Coronary artery (tissue), 2 donors: ENCODE results near the gene FLVCR2.

Experiments
- DNase-seq: peaks from one replicate; pipeline ENCODE4 v3.0.0-alpha.2; 2017; ENCODE audit warnings: low spot score
- H3K27ac ChIP-seq, 2 donors: fragments of 200-600 bp; sonication (generic); one replicate each; pipeline ENCODE4 v1.5.1; 2016 to 2019
- H3K4me3 ChIP-seq: fragments of 200-600 bp; sonication (generic); 2 replicates; pipeline ENCODE4 v1.5.1; 2016; ENCODE audit warnings: mild to moderate bottlenecking, moderate library complexity
- TF ChIP-seq, protein P1 (sequence below): fragments of 200-600 bp; sonication (generic); IDR thresholded peaks from one replicate; pipeline ENCODE4 v1.5.1; 2019; ENCODE audit warnings: antibody characterized with exemption

The FLVCR2 gene

GRCh38 chr14:75547552-75548250 is 30.7 kb upstream of the FLVCR2 start:
- no peak for DNase-seq
- TF ChIP-seq, protein P1, sequence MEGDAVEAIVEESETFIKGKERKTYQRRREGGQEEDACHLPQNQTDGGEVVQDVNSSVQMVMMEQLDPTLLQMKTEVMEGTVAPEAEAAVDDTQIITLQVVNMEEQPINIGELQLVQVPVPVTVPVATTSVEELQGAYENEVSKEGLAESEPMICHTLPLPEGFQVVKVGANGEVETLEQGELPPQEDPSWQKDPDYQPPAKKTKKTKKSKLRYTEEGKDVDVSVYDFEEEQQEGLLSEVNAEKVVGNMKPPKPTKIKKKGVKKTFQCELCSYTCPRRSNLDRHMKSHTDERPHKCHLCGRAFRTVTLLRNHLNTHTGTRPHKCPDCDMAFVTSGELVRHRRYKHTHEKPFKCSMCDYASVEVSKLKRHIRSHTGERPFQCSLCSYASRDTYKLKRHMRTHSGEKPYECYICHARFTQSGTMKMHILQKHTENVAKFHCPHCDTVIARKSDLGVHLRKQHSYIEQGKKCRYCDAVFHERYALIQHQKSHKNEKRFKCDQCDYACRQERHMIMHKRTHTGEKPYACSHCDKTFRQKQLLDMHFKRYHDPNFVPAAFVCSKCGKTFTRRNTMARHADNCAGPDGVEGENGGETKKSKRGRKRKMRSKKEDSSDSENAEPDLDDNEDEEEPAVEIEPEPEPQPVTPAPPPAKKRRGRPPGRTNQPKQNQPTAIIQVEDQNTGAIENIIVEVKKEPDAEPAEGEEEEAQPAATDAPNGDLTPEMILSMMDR = no peak

GRCh38 chr14:75548544-75548943 is 29.9 kb upstream of the FLVCR2 start:
- DNase-seq = no peak
- TF ChIP-seq, protein P1 = no peak
- no peak overlapping the region for H3K27ac ChIP-seq
- no peak overlapping the region for H3K4me3 ChIP-seq

More at GRCh38 chr14:75547552-75548250, 30.7 kb upstream of the FLVCR2 start:
- no peak overlapping the region for H3K4me3 ChIP-seq
- no peak overlapping the region for H3K27ac ChIP-seq

DNA sequence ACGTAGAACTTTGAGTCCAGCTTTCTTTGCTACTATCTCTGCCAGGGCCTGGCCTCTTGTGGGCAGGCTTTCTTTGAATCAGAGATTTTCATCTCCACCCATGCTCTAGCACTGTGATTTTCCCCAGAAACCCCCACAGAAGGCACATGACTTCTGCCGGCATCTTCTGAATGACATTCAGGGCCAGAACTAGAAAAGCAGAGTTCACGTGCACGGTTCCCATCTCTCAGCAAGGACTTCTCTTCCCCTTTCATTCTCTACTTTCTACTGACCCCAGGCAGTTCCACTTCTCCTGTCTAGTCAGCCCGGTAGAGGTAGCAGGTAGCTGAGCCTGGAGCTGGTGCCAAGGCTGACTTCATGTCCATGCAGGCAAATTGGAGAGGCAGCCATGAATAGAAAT is 29.3 kb upstream of the FLVCR2 start:
- DNase-seq = no peak
- Histone ChIP-seq H3K4me3 (no peak overlapping the region), H3K27ac (no peak overlapping the region)
- TF ChIP-seq, protein P1 = no peak

- no peak for DNase-seq
- no peak overlapping the region for H3K4me3 ChIP-seq
- no peak overlapping the region for H3K27ac ChIP-seq
- TF ChIP-seq, protein P1 = no peak
Observed at GRCh38 chr14:75551021-75551420, 27.4 kb upstream of the FLVCR2 start.

DNA sequence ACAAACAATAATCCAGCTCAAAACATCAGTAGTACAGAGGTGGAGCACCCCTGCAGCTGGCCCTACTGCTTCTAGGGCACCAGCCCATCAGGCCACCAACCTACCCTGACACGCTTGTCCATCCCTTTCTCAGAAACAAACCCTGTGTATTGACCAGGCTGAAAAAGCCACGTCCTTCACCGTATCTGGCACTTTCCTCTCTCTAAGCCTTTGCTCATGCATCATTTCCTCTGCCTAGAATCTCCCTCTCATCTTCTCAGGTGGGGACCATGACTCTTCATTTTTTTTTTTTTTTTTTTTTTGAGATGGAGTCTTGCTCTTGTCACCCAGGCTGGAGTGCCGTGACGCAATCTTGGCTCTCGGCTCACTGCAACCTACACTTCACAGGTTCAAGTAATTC is 25.3 kb upstream of the FLVCR2 start:
- TF ChIP-seq, protein P1 = no peak
- DNase-seq = no peak
- no peak overlapping the region for H3K27ac ChIP-seq
- no peak overlapping the region for H3K4me3 ChIP-seq

DNA sequence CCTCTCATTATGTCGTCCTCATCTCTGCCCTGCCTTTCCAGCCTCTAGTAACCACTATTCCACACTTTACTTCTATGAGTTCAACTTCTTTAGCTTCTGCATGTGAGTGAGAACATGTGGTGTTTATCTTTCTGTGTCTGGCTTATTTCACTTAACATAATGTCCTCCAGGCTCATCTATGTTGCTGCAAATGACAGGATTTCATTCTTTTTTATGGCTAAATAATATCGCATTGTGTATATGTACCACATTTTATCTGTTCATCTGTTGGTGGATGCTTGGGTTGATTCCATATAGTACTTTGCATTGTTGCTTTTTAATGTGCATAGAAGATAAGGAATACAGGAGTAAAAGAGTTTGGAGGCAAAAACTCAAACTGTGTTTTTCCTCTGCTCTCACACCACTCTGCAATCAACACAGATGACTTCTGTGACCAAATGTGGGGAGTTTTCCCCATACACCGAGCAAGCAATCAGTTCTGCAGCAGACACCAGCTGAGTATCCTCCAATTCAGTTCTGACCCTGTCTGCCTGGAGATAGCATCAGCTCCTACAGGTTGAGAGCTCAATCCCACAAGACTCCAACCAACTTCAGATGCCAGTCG is 24.6 kb upstream of the FLVCR2 start:
- DNase-seq = no peak
- TF ChIP-seq, protein P1 = no peak
- H3K4me3 ChIP-seq = no peak overlapping the region
- no peak overlapping the region for H3K27ac ChIP-seq

DNA sequence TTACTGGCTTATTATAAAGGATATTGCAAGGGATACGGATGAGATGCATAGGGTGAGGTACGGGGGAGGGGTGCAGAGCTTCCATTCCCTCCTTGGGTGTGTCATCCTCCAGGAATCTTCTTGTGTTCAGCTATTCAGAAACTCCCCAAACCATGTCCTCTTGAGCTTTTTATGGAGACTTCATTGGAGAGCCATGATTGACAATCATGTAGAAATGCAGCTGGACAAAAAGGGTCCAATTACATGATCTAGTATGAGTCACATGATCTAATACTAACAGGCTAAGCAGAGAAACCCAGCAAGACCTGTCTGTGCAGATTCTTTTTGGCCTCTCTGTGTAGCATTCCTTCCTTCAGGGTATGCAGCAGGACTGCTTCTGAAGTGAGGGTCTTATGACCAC is 23.9 kb upstream of the FLVCR2 start:
- TF ChIP-seq, protein P1 = no peak
- Histone ChIP-seq H3K27ac (no peak overlapping the region), H3K4me3 (no peak overlapping the region)
- no peak for DNase-seq
